ENCODE measurements around the gene MS4A4A.
"Not testable (repeated sequence)": the region's sequence is repeated elsewhere in the genome, so short reads cannot be mapped to it uniquely, and the experiment has no call there.

Gene MS4A4A

DNA sequence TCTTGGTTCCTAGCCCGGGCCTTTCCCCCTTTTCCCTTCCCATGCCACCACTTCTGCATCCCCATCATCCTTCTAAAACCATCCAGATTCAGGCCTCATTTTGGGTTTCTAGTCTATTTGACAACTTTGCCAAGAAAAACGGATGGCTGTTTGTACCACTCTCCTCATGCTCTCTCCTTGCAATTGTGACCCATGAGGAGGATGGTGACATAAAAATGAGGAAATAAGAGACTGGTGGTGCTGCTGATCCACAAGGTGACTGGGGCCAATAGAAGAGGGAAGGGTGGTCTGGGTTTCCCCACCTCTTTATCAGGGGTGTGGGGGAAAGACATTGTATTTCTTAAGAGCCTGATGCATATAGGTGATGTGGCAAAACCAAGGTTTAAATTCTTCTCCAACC lies 1.0 kb downstream of the MS4A4A start:
- Histone ChIP-seq H3K4me2 (ENCODE audit: insufficient read depth, low read length) (no peak overlapping the region), H4K20me1 (ENCODE audit: insufficient read depth, low read length) (no peaks in the 10 kb centered on the region), H3K4me1 (ENCODE audit: insufficient read depth, low read length) (no peaks in the 10 kb centered on the region), H3K9me3 (ENCODE audit: insufficient read depth, low read length, severe bottlenecking) (no peaks in the 10 kb centered on the region), H3K9ac (ENCODE audit: low read depth, low read length) (no peak overlapping the region), H3K36me3 (ENCODE audit: insufficient read depth, low read length) (no peaks in the 10 kb centered on the region), H3K27me3 (ENCODE audit: insufficient read depth, low read length, poor library complexity) (no peaks in the 10 kb centered on the region), H3K79me2 (ENCODE audit: insufficient read depth, low read length) (no peaks in the 10 kb centered on the region), H3K4me3 (ENCODE audit: low read depth in 1 of 2, low read length in 2 of 2) (no peak overlapping the region), H3K27ac (ENCODE audit: low read length) (no peak overlapping the region), H2AFZ (ENCODE audit: low read depth, low read length) (no peak overlapping the region)
- ATAC-seq (ENCODE audit: insufficient read depth, low read depth) (no peak), DNase-seq (no peak)
- TF ChIP-seq, protein P1, sequence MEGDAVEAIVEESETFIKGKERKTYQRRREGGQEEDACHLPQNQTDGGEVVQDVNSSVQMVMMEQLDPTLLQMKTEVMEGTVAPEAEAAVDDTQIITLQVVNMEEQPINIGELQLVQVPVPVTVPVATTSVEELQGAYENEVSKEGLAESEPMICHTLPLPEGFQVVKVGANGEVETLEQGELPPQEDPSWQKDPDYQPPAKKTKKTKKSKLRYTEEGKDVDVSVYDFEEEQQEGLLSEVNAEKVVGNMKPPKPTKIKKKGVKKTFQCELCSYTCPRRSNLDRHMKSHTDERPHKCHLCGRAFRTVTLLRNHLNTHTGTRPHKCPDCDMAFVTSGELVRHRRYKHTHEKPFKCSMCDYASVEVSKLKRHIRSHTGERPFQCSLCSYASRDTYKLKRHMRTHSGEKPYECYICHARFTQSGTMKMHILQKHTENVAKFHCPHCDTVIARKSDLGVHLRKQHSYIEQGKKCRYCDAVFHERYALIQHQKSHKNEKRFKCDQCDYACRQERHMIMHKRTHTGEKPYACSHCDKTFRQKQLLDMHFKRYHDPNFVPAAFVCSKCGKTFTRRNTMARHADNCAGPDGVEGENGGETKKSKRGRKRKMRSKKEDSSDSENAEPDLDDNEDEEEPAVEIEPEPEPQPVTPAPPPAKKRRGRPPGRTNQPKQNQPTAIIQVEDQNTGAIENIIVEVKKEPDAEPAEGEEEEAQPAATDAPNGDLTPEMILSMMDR (IDR thresholded peaks at IDR 0.05; ENCODE audit: borderline replicate concordance, extremely low read depth, low read length, poor library complexity, severe bottlenecking) = no peak
- TF ChIP-seq EZH2 (IDR thresholded peaks at IDR 0.05; ENCODE audit: borderline replicate concordance, low read depth, low read length, severe bottlenecking) = no peak

DNA sequence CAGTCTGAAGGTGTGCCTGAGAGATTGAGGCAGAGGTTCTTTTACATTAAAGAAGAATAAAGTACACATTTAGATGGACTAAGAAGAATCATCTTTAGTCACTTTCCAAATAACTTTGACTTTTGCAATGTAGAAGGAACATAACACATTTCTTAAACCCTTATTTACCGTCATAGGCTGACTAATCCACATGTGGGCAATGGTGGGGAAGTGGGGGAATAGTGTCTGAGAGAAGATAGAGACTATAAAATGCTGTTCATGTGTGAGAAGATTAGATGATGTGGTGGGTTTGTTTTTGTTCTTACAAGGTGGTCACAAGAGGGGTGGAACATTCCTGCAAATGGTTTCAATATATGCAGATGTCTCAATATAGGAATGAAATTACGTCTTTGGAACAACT lies 1.8 kb downstream of the MS4A4A start:
- Histone ChIP-seq H3K4me2 (ENCODE audit: insufficient read depth, low read length) (no peak overlapping the region), H4K20me1 (ENCODE audit: insufficient read depth, low read length) (no peaks in the 10 kb centered on the region), H3K4me1 (ENCODE audit: insufficient read depth, low read length) (no peaks in the 10 kb centered on the region), H2AFZ (ENCODE audit: low read depth, low read length) (no peak overlapping the region), H3K36me3 (ENCODE audit: insufficient read depth, low read length) (no peaks in the 10 kb centered on the region), H3K4me3 (ENCODE audit: low read depth in 1 of 2, low read length in 2 of 2) (no peak overlapping the region), H3K9ac (ENCODE audit: low read depth, low read length) (no peak overlapping the region), H3K27me3 (ENCODE audit: insufficient read depth, low read length, poor library complexity) (no peaks in the 10 kb centered on the region), H3K79me2 (ENCODE audit: insufficient read depth, low read length) (no peaks in the 10 kb centered on the region), H3K9me3 (ENCODE audit: insufficient read depth, low read length, severe bottlenecking) (no peaks in the 10 kb centered on the region), H3K27ac (ENCODE audit: low read length) (no peak overlapping the region)
- no peak for TF ChIP-seq EZH2 (IDR thresholded peaks at IDR 0.05; ENCODE audit: borderline replicate concordance, low read depth, low read length, severe bottlenecking)
- TF ChIP-seq, protein P1 (IDR thresholded peaks at IDR 0.05; ENCODE audit: borderline replicate concordance, extremely low read depth, low read length, poor library complexity, severe bottlenecking) = no peak
- DNase-seq (no peak), ATAC-seq (ENCODE audit: insufficient read depth, low read depth) (no peak)

DNA sequence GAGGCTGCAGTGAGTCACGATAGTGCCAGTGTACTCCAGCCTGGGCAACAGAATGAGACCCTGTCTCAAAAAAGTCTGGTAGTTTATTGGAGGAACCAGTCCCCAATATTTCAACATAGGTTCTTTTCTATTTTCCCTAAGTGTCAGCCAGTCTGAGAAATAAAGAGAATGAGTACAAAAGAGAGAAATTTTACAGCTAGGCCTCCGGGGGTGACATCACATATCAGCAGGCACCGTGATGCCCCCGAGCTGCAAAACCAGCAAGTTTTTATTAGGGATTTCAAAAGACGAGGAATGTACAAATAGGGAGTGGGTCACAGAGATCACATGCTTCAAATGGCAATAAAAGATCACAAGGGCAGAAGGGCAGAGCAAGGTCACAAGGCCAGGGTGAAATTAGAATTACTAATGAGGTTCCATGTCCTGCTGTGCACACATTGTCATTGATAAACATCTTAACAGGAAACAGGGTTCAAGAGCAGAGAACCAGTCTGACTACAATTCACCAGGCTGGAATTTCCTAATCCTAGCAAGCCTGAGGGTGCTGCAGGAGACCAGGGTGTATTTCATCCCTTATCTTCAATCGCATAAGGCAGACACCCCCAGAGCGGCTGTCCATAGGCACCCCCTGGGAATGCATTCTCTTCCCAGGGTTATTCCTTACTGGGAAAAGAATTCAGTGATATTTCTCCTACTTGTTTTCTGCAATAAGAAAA lies 5.1 kb downstream of the MS4A4A start:
- H3K4me2 ChIP-seq (ENCODE audit: insufficient read depth, low read length); DNase-seq: not testable (repeated sequence)

DNA sequence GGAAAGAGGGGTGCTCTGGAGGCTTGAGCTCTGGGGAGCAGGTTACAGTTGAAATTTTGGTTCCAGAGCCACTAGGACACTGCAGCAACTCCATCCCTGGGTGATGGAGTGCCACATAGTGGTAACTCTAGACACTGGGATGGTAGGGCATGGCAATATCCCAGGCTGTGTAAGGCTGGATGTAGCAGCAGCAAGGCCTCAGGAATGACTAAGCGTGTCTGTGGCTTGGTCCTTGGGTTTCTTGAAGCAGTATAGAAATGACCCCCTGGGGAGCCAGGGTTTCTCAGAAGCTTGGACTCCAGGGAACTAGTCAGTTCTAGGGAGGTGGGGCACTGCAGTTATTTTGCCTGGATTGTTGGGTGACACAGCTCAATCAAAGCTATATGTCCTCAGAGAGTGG lies 8.1 kb downstream of the MS4A4A start:
- ATAC-seq (ENCODE audit: insufficient read depth, low read depth) (no peak), DNase-seq (no peak)
- Histone ChIP-seq H3K4me1 (ENCODE audit: insufficient read depth, low read length) (no peaks in the 10 kb centered on the region), H3K79me2 (ENCODE audit: insufficient read depth, low read length) (no peaks in the 10 kb centered on the region), H3K4me3 (ENCODE audit: low read depth in 1 of 2, low read length in 2 of 2) (no peak overlapping the region), H3K27me3 (ENCODE audit: insufficient read depth, low read length, poor library complexity) (no peaks in the 10 kb centered on the region), H3K9me3 (ENCODE audit: insufficient read depth, low read length, severe bottlenecking) (no peaks in the 10 kb centered on the region), H3K9ac (ENCODE audit: low read depth, low read length) (no peak overlapping the region), H3K27ac (ENCODE audit: low read length) (no peak overlapping the region), H4K20me1 (ENCODE audit: insufficient read depth, low read length) (no peaks in the 10 kb centered on the region), H3K36me3 (ENCODE audit: insufficient read depth, low read length) (no peaks in the 10 kb centered on the region), H2AFZ (ENCODE audit: low read depth, low read length) (no peak overlapping the region), H3K4me2 (ENCODE audit: insufficient read depth, low read length) (no peak overlapping the region)
- TF ChIP-seq, protein P1 (IDR thresholded peaks at IDR 0.05; ENCODE audit: borderline replicate concordance, extremely low read depth, low read length, poor library complexity, severe bottlenecking) = no peak
- TF ChIP-seq EZH2 (IDR thresholded peaks at IDR 0.05; ENCODE audit: borderline replicate concordance, low read depth, low read length, severe bottlenecking) = no peak

More for the DNA sequence above, 5.1 kb downstream of the MS4A4A start:
- not testable (repeated sequence) for H3K27me3 ChIP-seq (ENCODE audit: insufficient read depth, low read length, poor library complexity); H3K4me3 ChIP-seq (ENCODE audit: low read depth in 1 of 2, low read length in 2 of 2); H3K27ac ChIP-seq (ENCODE audit: low read length); H3K4me1 ChIP-seq (ENCODE audit: insufficient read depth, low read length); H3K36me3 ChIP-seq (ENCODE audit: insufficient read depth, low read length); ATAC-seq (ENCODE audit: insufficient read depth, low read depth); H2AFZ ChIP-seq (ENCODE audit: low read depth, low read length); H3K79me2 ChIP-seq (ENCODE audit: insufficient read depth, low read length); H3K9ac ChIP-seq (ENCODE audit: low read depth, low read length); H4K20me1 ChIP-seq (ENCODE audit: insufficient read depth, low read length); H3K9me3 ChIP-seq (ENCODE audit: insufficient read depth, low read length, severe bottlenecking)
